ENCODE data around the gene THRSP.
"Not testable (repeated sequence)": the region's sequence is repeated elsewhere in the genome, so short reads cannot be mapped to it uniquely, and the experiment has no call there.

DNA sequence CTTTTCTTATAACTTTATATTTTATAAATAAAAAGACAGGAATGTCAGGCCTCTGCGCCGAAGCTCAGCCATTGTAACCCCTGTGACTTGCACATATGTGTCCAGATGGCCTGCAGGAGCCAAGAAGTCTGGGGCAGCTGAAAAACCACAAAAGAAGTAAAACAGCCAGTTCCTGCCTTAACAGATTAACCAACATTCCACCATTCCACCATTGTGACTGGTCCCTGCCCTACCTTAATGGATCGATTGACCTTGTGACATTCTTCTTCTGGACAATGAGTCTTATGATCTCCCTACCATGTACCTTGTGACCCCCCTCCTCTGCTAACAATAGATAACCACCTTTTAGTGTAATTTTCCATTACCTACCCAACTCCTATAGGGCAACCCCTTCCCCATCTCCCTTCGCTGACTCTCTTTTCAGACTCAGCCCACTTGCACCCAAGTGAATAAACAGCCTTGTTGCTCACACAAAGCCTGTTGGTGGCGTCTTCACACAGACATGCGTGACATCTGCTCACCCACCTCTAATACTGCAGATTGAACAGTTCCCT is 22.9 kb downstream of the THRSP start:
- TF ChIP-seq, protein P1, sequence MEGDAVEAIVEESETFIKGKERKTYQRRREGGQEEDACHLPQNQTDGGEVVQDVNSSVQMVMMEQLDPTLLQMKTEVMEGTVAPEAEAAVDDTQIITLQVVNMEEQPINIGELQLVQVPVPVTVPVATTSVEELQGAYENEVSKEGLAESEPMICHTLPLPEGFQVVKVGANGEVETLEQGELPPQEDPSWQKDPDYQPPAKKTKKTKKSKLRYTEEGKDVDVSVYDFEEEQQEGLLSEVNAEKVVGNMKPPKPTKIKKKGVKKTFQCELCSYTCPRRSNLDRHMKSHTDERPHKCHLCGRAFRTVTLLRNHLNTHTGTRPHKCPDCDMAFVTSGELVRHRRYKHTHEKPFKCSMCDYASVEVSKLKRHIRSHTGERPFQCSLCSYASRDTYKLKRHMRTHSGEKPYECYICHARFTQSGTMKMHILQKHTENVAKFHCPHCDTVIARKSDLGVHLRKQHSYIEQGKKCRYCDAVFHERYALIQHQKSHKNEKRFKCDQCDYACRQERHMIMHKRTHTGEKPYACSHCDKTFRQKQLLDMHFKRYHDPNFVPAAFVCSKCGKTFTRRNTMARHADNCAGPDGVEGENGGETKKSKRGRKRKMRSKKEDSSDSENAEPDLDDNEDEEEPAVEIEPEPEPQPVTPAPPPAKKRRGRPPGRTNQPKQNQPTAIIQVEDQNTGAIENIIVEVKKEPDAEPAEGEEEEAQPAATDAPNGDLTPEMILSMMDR (conservative IDR thresholded peaks at IDR 0.05 in 1 of 2, IDR thresholded peaks at IDR 0.05 in 1 of 2; ENCODE audit: low read depth in 1 of 2, low read length in 2 of 2): not testable (repeated sequence)
- not testable (repeated sequence) for TF ChIP-seq EZH2 (IDR thresholded peaks at IDR 0.05; ENCODE audit: low read length, missing control alignments)

Data from fibroblast of lung (primary cell).